K562 (cell line): ENCODE results near the gene ARHGEF16. TPM values are rescaled to one million over a fixed set of nuclear protein-coding genes. Genes with fewer than 3 reads are reported as not detected.
A peak's percentile ranks its signal among the peaks of the same experiment; 100 is the strongest.

ENCODE experiments used
- AFF4 ChIP-seq: sonication (generic); formaldehyde crosslinking; IDR thresholded peaks from 2 replicates; pipeline ENCODE4 v1.8.0; 2023; ENCODE audit warnings: mild to moderate bottlenecking, missing genetic modification reagents
- ESRRA ChIP-seq: fragments of 450-650 bp; IDR thresholded peaks from 2 replicates; pipeline ENCODE4 v1.6.1; 2014; ENCODE audit warnings: low read depth, mild to moderate bottlenecking, moderate library complexity, borderline replicate concordance
- HDAC6 ChIP-seq: IDR thresholded peaks from 2 replicates; pipeline ENCODE4 v1.6.1; 2012; ENCODE audit warnings: low read depth, mild to moderate bottlenecking, control low read depth, inconsistent platforms, low read length, moderate library complexity
- MCM5 ChIP-seq: fragments of 450-650 bp; IDR thresholded peaks from 2 replicates; pipeline ENCODE4 v1.6.1; 2016; ENCODE audit warnings: low read depth
- NBN ChIP-seq: fragments of 450-650 bp; IDR thresholded peaks from 2 replicates; pipeline ENCODE4 v1.6.1; 2016; ENCODE audit warnings: low read depth, mild to moderate bottlenecking
- OTX1 ChIP-seq: fragments of 450-650 bp; formaldehyde crosslinking; IDR thresholded peaks from 2 replicates; pipeline ENCODE4 v1.4.0; 2022; ENCODE audit warnings: mild to moderate bottlenecking
- PKNOX1 ChIP-seq: fragments of 450-650 bp; IDR thresholded peaks from 2 replicates; pipeline ENCODE4 v1.6.1; 2016
- POLR2B ChIP-seq: fragments of 450-650 bp; IDR thresholded peaks from 2 replicates; pipeline ENCODE4 v1.6.1; 2018; ENCODE audit warnings: low read depth; ENCODE audit not compliant: partially characterized antibody
- SRSF9 ChIP-seq: fragments of 200-400 bp; formaldehyde crosslinking; IDR thresholded peaks from 2 replicates; pipeline ENCODE4 v1.6.1; 2017; ENCODE audit warnings: low read depth, low read length, borderline replicate concordance
- TBL1XR1 ChIP-seq, 2 experiments: IDR thresholded peaks; 2 replicates each; pipeline ENCODE4 v1.6.1; 2012; ENCODE audit warnings: improper control_type of control experiment in 2 of 2, low read length in 2 of 2, mild to moderate bottlenecking in 1 of 2
- TEAD2 ChIP-seq: fragments of 450-650 bp; IDR thresholded peaks from 2 replicates; pipeline ENCODE4 v1.6.1; 2016; ENCODE audit warnings: missing genetic modification characterization, control low read depth, missing compliant biosample characterization
- ZBTB8A ChIP-seq: fragments of 450-650 bp; IDR thresholded peaks from 2 replicates; pipeline ENCODE4 v1.6.1; 2018; ENCODE audit warnings: mild to moderate bottlenecking, moderate library complexity; ENCODE audit not compliant: partially characterized antibody
- ZNF311 ChIP-seq: fragments of 250-450 bp; sonication (Bioruptor Pico); IDR thresholded peaks from 2 replicates; pipeline ENCODE4 v1.4.0; 2020; ENCODE audit warnings: mild to moderate bottlenecking, moderate library complexity
- ZNF644 ChIP-seq: fragments of 200-800 bp; sonication (Bioruptor generic); IDR thresholded peaks from 2 replicates; pipeline ENCODE4 v1.6.1; 2016; ENCODE audit warnings: low read depth, missing genetic modification characterization, missing compliant biosample characterization
- polyA plus RNA-seq, 8 experiments: library from polyadenylated mRNA; depleted of rRNA in 4 of 8; stranded (reverse) in 5 of 8; unstranded in 3 of 8; fragments of >200 nt; fragmentation: Nextera tagmentation in 2 of 8; fragmentation: Illumina TruSeq in 1 of 8; extraction: Ambion mirVana in 2 of 8; extraction: Trizol in 1 of 8; gene quantifications; 2 replicates each; pipeline versions ENCODE4 v1.2.1 to v1.2.3, GENCODE V29; 2011 to 2014; ENCODE audit warnings: inconsistent platforms in 1 of 8, missing spikeins in 1 of 8
- total RNA-seq, 7 experiments: library from RNA; depleted of rRNA in 6 of 7; stranded (reverse); fragments of >200 nt in 6 of 7; fragmentation: Illumina TruSeq in 2 of 7; extraction: Trizol in 2 of 7; gene quantifications; 2 replicates each; pipeline versions ENCODE4 v1.2.1 to v1.2.3, GENCODE V29; 2011 to 2021; ENCODE audit warnings: low replicate concordance in 1 of 7
- TF ChIP-seq, protein P1 (sequence below): fragments of 450-650 bp; IDR thresholded peaks from 2 replicates; pipeline ENCODE4 v1.6.1; 2014; ENCODE audit warnings: low read depth, mild to moderate bottlenecking, moderate library complexity, borderline replicate concordance
- TF ChIP-seq, protein P2 (sequence below), 3 experiments: IDR thresholded peaks in 2 of 3; conservative IDR thresholded peaks in 1 of 3; 2 replicates each; pipeline ENCODE4 v1.5.1; 2011 to 2012; ENCODE audit warnings: low read length in 3 of 3, mild to moderate bottlenecking in 3 of 3, control low read depth in 2 of 3, improper control_type of control experiment in 1 of 3, inconsistent platforms in 1 of 3, low read depth in 1 of 3, mixed read lengths in 1 of 3, moderate library complexity in 1 of 3; ENCODE audit not compliant: insufficient read depth in 2 of 3
- TF ChIP-seq, protein P3 (sequence below): fragments of 250-450 bp; sonication (Bioruptor Pico); IDR thresholded peaks from 2 replicates; pipeline ENCODE4 v1.4.0; 2020; ENCODE audit warnings: mild to moderate bottlenecking

ARHGEF16 gene
- total and polyA plus RNA-seq, 9 of the 15 experiments (the other 6 are each of a cell fraction or from before 2014, with no cell fraction given) = 0.15 to 1.2 (median 0.49) TPM; not detected in 2

- TF ChIP-seq MCM5 (no peak), POLR2B (no peak), TBL1XR1 (IDR thresholded peaks at IDR 0.05; ENCODE audit: low read length in 2 of 2) (no peak), HDAC6 (no peak), TEAD2 (tag) (no peak), ZNF644 (tag) (no peak), ESRRA (peak; percentile 75), PKNOX1 (no peak), ZBTB8A (no peak), ZNF311 (CRISPR knock-in tag) (no peak), AFF4 (no peak), SRSF9 (no peak), OTX1 (no peak), NBN (no peak)
- TF ChIP-seq, protein P1, sequence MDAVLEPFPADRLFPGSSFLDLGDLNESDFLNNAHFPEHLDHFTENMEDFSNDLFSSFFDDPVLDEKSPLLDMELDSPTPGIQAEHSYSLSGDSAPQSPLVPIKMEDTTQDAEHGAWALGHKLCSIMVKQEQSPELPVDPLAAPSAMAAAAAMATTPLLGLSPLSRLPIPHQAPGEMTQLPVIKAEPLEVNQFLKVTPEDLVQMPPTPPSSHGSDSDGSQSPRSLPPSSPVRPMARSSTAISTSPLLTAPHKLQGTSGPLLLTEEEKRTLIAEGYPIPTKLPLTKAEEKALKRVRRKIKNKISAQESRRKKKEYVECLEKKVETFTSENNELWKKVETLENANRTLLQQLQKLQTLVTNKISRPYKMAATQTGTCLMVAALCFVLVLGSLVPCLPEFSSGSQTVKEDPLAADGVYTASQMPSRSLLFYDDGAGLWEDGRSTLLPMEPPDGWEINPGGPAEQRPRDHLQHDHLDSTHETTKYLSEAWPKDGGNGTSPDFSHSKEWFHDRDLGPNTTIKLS = no peak
- TF ChIP-seq, protein P2, sequence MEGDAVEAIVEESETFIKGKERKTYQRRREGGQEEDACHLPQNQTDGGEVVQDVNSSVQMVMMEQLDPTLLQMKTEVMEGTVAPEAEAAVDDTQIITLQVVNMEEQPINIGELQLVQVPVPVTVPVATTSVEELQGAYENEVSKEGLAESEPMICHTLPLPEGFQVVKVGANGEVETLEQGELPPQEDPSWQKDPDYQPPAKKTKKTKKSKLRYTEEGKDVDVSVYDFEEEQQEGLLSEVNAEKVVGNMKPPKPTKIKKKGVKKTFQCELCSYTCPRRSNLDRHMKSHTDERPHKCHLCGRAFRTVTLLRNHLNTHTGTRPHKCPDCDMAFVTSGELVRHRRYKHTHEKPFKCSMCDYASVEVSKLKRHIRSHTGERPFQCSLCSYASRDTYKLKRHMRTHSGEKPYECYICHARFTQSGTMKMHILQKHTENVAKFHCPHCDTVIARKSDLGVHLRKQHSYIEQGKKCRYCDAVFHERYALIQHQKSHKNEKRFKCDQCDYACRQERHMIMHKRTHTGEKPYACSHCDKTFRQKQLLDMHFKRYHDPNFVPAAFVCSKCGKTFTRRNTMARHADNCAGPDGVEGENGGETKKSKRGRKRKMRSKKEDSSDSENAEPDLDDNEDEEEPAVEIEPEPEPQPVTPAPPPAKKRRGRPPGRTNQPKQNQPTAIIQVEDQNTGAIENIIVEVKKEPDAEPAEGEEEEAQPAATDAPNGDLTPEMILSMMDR (IDR thresholded peaks at IDR 0.05 in 2 of 3, conservative IDR thresholded peaks at IDR 0.05 in 1 of 3; ENCODE audit: insufficient read depth in 2 of 3, low read depth in 1 of 3, low read length in 3 of 3) = peak; percentile 53 to 73 (median 59)
- TF ChIP-seq, protein P3, sequence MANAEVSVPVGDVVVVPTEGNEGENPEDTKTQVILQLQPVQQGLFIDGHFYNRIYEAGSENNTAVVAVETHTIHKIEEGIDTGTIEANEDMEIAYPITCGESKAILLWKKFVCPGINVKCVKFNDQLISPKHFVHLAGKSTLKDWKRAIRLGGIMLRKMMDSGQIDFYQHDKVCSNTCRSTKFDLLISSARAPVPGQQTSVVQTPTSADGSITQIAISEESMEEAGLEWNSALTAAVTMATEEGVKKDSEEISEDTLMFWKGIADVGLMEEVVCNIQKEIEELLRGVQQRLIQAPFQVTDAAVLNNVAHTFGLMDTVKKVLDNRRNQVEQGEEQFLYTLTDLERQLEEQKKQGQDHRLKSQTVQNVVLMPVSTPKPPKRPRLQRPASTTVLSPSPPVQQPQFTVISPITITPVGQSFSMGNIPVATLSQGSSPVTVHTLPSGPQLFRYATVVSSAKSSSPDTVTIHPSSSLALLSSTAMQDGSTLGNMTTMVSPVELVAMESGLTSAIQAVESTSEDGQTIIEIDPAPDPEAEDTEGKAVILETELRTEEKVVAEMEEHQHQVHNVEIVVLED (CRISPR knock-in tag) = no peak
Observed at GRCh38 chr1:3453891-3454810, at the start of gene ARHGEF16 (continued).
